OCI-LY7 (cell line): ENCODE results near the gene NEMP1.

ENCODE experiments used
- CTCF ChIP-seq: fragments of 200-600 bp; sonication (generic); conservative IDR thresholded peaks from 2 replicates; pipeline ENCODE4 v1.5.1; 2014; ENCODE audit warnings: mild to moderate bottlenecking, antibody characterized with exemption, low read length, moderate library complexity, mixed read lengths
- EZH2phosphoT487 ChIP-seq: fragments of 200-600 bp; sonication (generic); IDR thresholded peaks from 2 replicates; pipeline ENCODE4 v1.6.1; 2018; ENCODE audit warnings: low read depth, borderline replicate concordance, mild to moderate bottlenecking, mixed run types, antibody characterized with exemption, low read length, moderate library complexity, mixed read lengths

GRCh38 chr12:57016348-57016747 is 62.2 kb downstream of the NEMP1 start, which contains the start of gene TAC3:
- TF ChIP-seq CTCF (no peak), EZH2phosphoT487 (no peak)
